PC-3 (cell line): Measurements from ENCODE around the gene RBM10. TPM values are rescaled to one million over a fixed set of nuclear protein-coding genes. Genes with fewer than 3 reads are reported as not detected.

Source experiments
- ATAC-seq: fragments of 200-7000 bp; cut with Tn5 transposase; 2 replicates; pipeline ENCODE4 v1.9.1; 2020; ENCODE audit warnings: mild to moderate bottlenecking, moderate library complexity
- BruUV-seq: library from RNA; stranded (reverse); fragments of 400-500 nt; replicated peaks from 2 replicates; lab custom pipeline; 2021; lab: Mats Ljungman, UMichigan
- CTCF ChIA-PET: fragments of 300-600 bp; sonication (Branson Sonifier 250); formaldehyde crosslinking; loops from one replicate; lab custom pipeline; 2022; ENCODE audit warnings: antibody characterized with exemption; lab: Charles Lee
- POLR2A ChIA-PET: fragments of 300-600 bp; sonication (Branson Sonifier 250); formaldehyde crosslinking; loops from one replicate; lab custom pipeline; 2022; ENCODE audit warnings: antibody characterized with exemption; ENCODE audit not compliant: unreplicated experiment; lab: Charles Lee
- DNase-seq: peaks from one replicate; pipeline ENCODE4 v3.0.0-alpha.2; 2015
- H2AFZ ChIP-seq: fragments of 300-600 bp; sonication (generic); 2 replicates; pipeline ENCODE4 v1.6.0; 2016; ENCODE audit warnings: antibody characterized with exemption, low read length
- H3F3A ChIP-seq: fragments of 300-600 bp; sonication (generic); one replicate; pipeline ENCODE4 v1.6.0; 2017; ENCODE audit warnings: antibody characterized with exemption, low read length, control low read depth, mild to moderate bottlenecking; ENCODE audit not compliant: unreplicated experiment
- H3K27ac ChIP-seq: fragments of 300-600 bp; sonication (generic); 2 replicates; pipeline ENCODE4 v1.5.1; 2016; ENCODE audit warnings: mild to moderate bottlenecking, low read length
- H3K27me3 ChIP-seq: fragments of 300-600 bp; sonication (generic); 2 replicates; pipeline ENCODE4 v1.6.1; 2016; ENCODE audit warnings: low read length, mixed read lengths
- H3K36me3 ChIP-seq: fragments of 300-600 bp; sonication (generic); 2 replicates; pipeline ENCODE4 v1.6.1; 2016; ENCODE audit warnings: low read depth, mixed run types, low read length, mixed read lengths
- H3K4me1 ChIP-seq: fragments of 300-600 bp; sonication (generic); 2 replicates; pipeline ENCODE4 v1.5.1; 2016; ENCODE audit warnings: low read length; ENCODE audit not compliant: insufficient read depth
- H3K4me2 ChIP-seq: fragments of 300-600 bp; sonication (generic); 2 replicates; pipeline ENCODE4 v1.6.0; 2016; ENCODE audit warnings: low read length
- H3K4me3 ChIP-seq: fragments of 300-600 bp; sonication (generic); 2 replicates; pipeline ENCODE4 v1.5.1; 2016; ENCODE audit warnings: mild to moderate bottlenecking, low read length, mixed read lengths
- H3K79me2 ChIP-seq: fragments of 300-600 bp; sonication (generic); 2 replicates; pipeline ENCODE4 v1.6.1; 2017; ENCODE audit warnings: low read length, mixed read lengths
- H3K9ac ChIP-seq: fragments of 300-600 bp; sonication (generic); 2 replicates; pipeline ENCODE4 v1.6.0; 2016; ENCODE audit warnings: mild to moderate bottlenecking, low read length
- H3K9me2 ChIP-seq: fragments of 300-600 bp; sonication (generic); replicated peaks from 2 replicates; pipeline ENCODE4 v1.6.1; 2016; ENCODE audit warnings: mixed run types, low read length, mixed read lengths
- H3K9me3 ChIP-seq: fragments of 300-600 bp; sonication (generic); 2 replicates; pipeline ENCODE4 v1.6.1; 2016; ENCODE audit warnings: low read length, mixed read lengths
- H4K20me1 ChIP-seq: fragments of 300-600 bp; sonication (generic); 2 replicates; pipeline ENCODE4 v1.6.1; 2016; ENCODE audit warnings: low read length, mixed read lengths
- EZH2 ChIP-seq: fragments of 300-600 bp; sonication (generic); IDR thresholded peaks from one replicate; pipeline ENCODE4 v1.6.1; 2017; ENCODE audit warnings: antibody characterized with exemption, mild to moderate bottlenecking, low read length; ENCODE audit not compliant: unreplicated experiment
- EZH2phosphoT487 ChIP-seq: fragments of 300-600 bp; sonication (generic); IDR thresholded peaks from 2 replicates; pipeline ENCODE4 v1.6.1; 2018; ENCODE audit warnings: mild to moderate bottlenecking, antibody characterized with exemption, low read length, borderline replicate concordance
- intact Hi-C: fragments of 100-400 bp; cut with micrococcal nuclease; formaldehyde crosslinking; loops from 2 replicates; pipeline ENCODE4 v1.9.0; 2023
- total RNA-seq: library from RNA; depleted of rRNA; stranded (reverse); fragments of >200 nt; gene quantifications from 2 replicates; pipeline ENCODE4 v1.2.3, GENCODE V29; 2014
- TF ChIP-seq, protein P1 (sequence below): fragments of 300-600 bp; sonication (generic); conservative IDR thresholded peaks from 2 replicates; pipeline ENCODE4 v1.5.1; 2017; ENCODE audit warnings: antibody characterized with exemption, low read depth, mild to moderate bottlenecking, low read length

The RBM10 gene
- total RNA-seq, 1 experiment from 2014 or later: 71.5 TPM

DNA sequence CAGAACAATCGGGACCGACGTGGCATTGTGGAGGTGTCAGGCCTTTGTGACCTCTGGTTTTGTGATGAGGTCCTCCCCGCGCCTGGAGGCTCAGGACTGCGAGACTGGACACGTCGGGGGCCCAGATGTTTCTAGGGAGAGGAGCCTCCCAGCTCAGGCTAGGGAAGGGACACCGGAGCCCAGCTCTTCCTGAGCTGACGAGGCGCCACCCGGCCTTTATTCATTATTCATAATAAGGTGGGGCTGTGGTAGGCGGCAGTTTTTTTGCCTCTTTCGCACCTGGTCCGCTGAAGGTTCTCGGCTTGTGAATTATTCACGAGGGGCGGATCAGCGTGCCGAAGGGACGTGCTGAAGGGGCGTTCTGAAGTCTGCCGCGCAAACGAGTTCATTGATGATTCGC is 46.3 kb downstream of the RBM10 start:
- peak; percentile 27 for ATAC-seq
- peak overlapping the region; percentile 92 for H2AFZ ChIP-seq
- H3K27ac ChIP-seq: peak overlapping the region; percentile 47
- no peaks in the 10 kb centered on the region for H3K27me3 ChIP-seq
- peak overlapping the region; percentile 100 for H3K4me2 ChIP-seq
- BruUV-seq: no TSS peak
- peak overlapping the region; percentile 93 for H3K4me3 ChIP-seq
- peaks cover 49% of the 10 kb centered on the region for H3K79me2 ChIP-seq
- CTCF ChIA-PET: interaction anchor here (0.6 to 0.9 kb wide), 3 partner anchors 9 to 193 kb away, joined by 3 to 4 read pairs (median 3); partner anchors contain the start of genes NDUFB11 and RBM10
- no peak for TF ChIP-seq EZH2phosphoT487
- no peak for TF ChIP-seq EZH2
- TF ChIP-seq, protein P1, sequence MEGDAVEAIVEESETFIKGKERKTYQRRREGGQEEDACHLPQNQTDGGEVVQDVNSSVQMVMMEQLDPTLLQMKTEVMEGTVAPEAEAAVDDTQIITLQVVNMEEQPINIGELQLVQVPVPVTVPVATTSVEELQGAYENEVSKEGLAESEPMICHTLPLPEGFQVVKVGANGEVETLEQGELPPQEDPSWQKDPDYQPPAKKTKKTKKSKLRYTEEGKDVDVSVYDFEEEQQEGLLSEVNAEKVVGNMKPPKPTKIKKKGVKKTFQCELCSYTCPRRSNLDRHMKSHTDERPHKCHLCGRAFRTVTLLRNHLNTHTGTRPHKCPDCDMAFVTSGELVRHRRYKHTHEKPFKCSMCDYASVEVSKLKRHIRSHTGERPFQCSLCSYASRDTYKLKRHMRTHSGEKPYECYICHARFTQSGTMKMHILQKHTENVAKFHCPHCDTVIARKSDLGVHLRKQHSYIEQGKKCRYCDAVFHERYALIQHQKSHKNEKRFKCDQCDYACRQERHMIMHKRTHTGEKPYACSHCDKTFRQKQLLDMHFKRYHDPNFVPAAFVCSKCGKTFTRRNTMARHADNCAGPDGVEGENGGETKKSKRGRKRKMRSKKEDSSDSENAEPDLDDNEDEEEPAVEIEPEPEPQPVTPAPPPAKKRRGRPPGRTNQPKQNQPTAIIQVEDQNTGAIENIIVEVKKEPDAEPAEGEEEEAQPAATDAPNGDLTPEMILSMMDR: no peak
- H3F3A ChIP-seq: no peaks in the 10 kb centered on the region
- H4K20me1 ChIP-seq: peaks cover 7% of the 10 kb centered on the region; the same call in 1 of the 2 replicates
- H3K9ac ChIP-seq: peak overlapping the region; percentile 90
- H3K9me2 ChIP-seq: no peaks in the 10 kb centered on the region
- POLR2A ChIA-PET: interaction anchor here (0.6 to 1.8 kb wide), 3 partner anchors 9 to 218 kb away, joined by 3 to 5 read pairs (median 3); partner anchors contain the start of genes NDUFB11 and RBM10
- H3K36me3 ChIP-seq: peaks cover 6% of the 10 kb centered on the region; the same call in 1 of the 2 replicates
- H3K4me1 ChIP-seq: peaks cover 29% of the 10 kb centered on the region
- intact Hi-C loops: loop anchor here (5.0 to 10.0 kb wide), 4 partner anchors 171 to 463 kb away; partner anchors contain the start of genes ELK1, UXT and ZNF41
- peak; percentile 44 for DNase-seq
- no peaks in the 10 kb centered on the region for H3K9me3 ChIP-seq

DNA sequence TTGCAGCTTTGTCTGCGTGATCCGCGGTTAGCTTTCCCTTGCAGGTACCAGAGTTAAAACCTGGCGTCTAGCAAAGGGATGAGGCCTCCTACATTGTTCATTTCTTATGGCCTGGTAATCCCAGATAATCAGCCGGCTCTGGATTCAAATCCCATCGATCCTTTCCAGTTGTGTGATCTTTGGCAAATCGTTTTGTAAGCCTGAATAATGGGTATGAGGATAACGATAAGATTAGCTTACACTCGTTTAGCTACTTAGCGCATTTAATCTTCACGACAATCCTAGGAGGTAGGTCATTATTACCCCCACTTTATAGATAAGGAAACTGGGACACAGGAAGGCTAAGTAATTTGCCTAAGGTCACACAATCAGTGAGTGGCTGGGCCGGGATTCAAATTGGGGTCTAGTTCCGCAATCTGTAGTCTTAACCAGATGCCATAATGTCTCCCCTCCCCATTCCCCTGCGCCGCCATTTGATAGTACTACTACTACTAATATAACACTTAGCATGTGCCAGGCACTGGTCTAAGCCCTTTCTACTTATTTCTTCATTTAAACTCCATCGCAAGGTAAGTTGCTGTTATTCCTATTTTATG is 46.9 kb downstream of the RBM10 start:
- no peak for DNase-seq
- intact Hi-C loops: loop anchor here (5.0 to 10.0 kb wide), 4 partner anchors 170 to 463 kb away; partner anchors contain the start of genes ELK1, UXT and ZNF41
- Histone ChIP-seq H3K9me2 (no peaks in the 10 kb centered on the region), H3K4me2 (peak overlapping the region; percentile 100), H3K27me3 (no peaks in the 10 kb centered on the region), H2AFZ (peak overlapping the region; percentile 92), H3K9me3 (no peaks in the 10 kb centered on the region), H3K36me3 (peaks cover under 1% of the 10 kb centered on the region; the same call in 1 of the 2 replicates), H3K79me2 (peaks cover 55% of the 10 kb centered on the region), H3K27ac (no peak overlapping the region), H3K4me1 (peaks cover 35% of the 10 kb centered on the region), H4K20me1 (peaks cover 13% of the 10 kb centered on the region; the same call in 1 of the 2 replicates), H3K9ac (peak overlapping the region; percentile 90), H3F3A (no peaks in the 10 kb centered on the region), H3K4me3 (peak overlapping the region; percentile 93)
- TF ChIP-seq EZH2: no peak
- TF ChIP-seq, protein P1: no peak
- POLR2A ChIA-PET: interaction anchor here (0.9 kb wide), 1 partner anchor 9 kb away, joined by 3 read pairs; no protein-coding TSS in a partner anchor
- no TSS peak for BruUV-seq
- ATAC-seq: no peak
- CTCF ChIA-PET: no interaction called here
